Measurements from ENCODE around the gene RNH1.

RNH1 gene

GRCh38 chr11:507727-508515, 879 bp upstream of the RNH1 start:
- H3K9me2 ChIP-seq (replicated peaks; ENCODE audit: control insufficient read depth, low read length): no peaks in the 10 kb centered on the region
- H3K4me1 ChIP-seq (ENCODE audit: control insufficient read depth, low read length): peaks cover 31% of the 10 kb centered on the region
- H3K36me3 ChIP-seq (ENCODE audit: control insufficient read depth, low read length): peaks cover 16% of the 10 kb centered on the region; the same call in 1 of the 2 replicates
- H4K20me1 ChIP-seq (ENCODE audit: control insufficient read depth, insufficient read depth, low read depth, low read length): no peaks in the 10 kb centered on the region
- no peaks in the 10 kb centered on the region for H3K27me3 ChIP-seq (ENCODE audit: control insufficient read depth, low read length)
- no peaks in the 10 kb centered on the region for H3K9me3 ChIP-seq (ENCODE audit: control insufficient read depth, insufficient read depth, low read length)
- peaks cover 3% of the 10 kb centered on the region; the same call in 1 of the 2 replicates for H3F3A ChIP-seq (ENCODE audit: control insufficient read depth, insufficient read depth)
- TF ChIP-seq EZH2phosphoT487 (IDR thresholded peaks at IDR 0.05; ENCODE audit: borderline replicate concordance, low read length): no peak
- no peak for TF ChIP-seq CTCF (IDR thresholded peaks at IDR 0.05; ENCODE audit: low read depth, low read length, poor library complexity, severe bottlenecking)
- H3K79me2 ChIP-seq (ENCODE audit: control insufficient read depth, low read length): peaks cover 38% of the 10 kb centered on the region
- H3K27ac ChIP-seq (ENCODE audit: low read depth, low read length): no peak overlapping the region
- H3K4me2 ChIP-seq (ENCODE audit: low read length): peak overlapping the region; percentile 83
- peak overlapping the region; percentile 97 for H3K4me3 ChIP-seq (ENCODE audit: low read length)

- Histone ChIP-seq H4K20me1 (ENCODE audit: control insufficient read depth, insufficient read depth, low read depth, low read length) (no peaks in the 10 kb centered on the region), H3K9me3 (ENCODE audit: control insufficient read depth, insufficient read depth, low read length) (no peaks in the 10 kb centered on the region), H3K27me3 (ENCODE audit: control insufficient read depth, low read length) (no peaks in the 10 kb centered on the region), H3F3A (ENCODE audit: control insufficient read depth, insufficient read depth) (peaks cover 3% of the 10 kb centered on the region; the same call in 1 of the 2 replicates), H3K4me2 (ENCODE audit: low read length) (peak overlapping the region; percentile 83), H3K4me1 (ENCODE audit: control insufficient read depth, low read length) (peaks cover 31% of the 10 kb centered on the region), H3K9me2 (replicated peaks; ENCODE audit: control insufficient read depth, low read length) (no peaks in the 10 kb centered on the region), H3K27ac (ENCODE audit: low read depth, low read length) (peak overlapping the region; percentile 87), H3K4me3 (ENCODE audit: low read length) (peak overlapping the region; percentile 97), H3K36me3 (ENCODE audit: control insufficient read depth, low read length) (peaks cover 16% of the 10 kb centered on the region), H3K79me2 (ENCODE audit: control insufficient read depth, low read length) (peaks cover 46% of the 10 kb centered on the region)
- TF ChIP-seq EZH2phosphoT487 (IDR thresholded peaks at IDR 0.05; ENCODE audit: borderline replicate concordance, low read length) (no peak), CTCF (IDR thresholded peaks at IDR 0.05; ENCODE audit: low read depth, low read length, poor library complexity, severe bottlenecking) (no peak)
Measured at GRCh38 chr11:506238-506994, 626 bp downstream of the RNH1 start.

- peaks cover 3% of the 10 kb centered on the region; the same call in 1 of the 2 replicates for H3F3A ChIP-seq (ENCODE audit: control insufficient read depth, insufficient read depth)
- no peaks in the 10 kb centered on the region for H3K27me3 ChIP-seq (ENCODE audit: control insufficient read depth, low read length)
- H4K20me1 ChIP-seq (ENCODE audit: control insufficient read depth, insufficient read depth, low read depth, low read length): no peaks in the 10 kb centered on the region
- peak overlapping the region; percentile 83 for H3K4me2 ChIP-seq (ENCODE audit: low read length)
- H3K9me2 ChIP-seq (replicated peaks; ENCODE audit: control insufficient read depth, low read length): no peaks in the 10 kb centered on the region
- H3K36me3 ChIP-seq (ENCODE audit: control insufficient read depth, low read length): peaks cover 25% of the 10 kb centered on the region
- peaks cover 46% of the 10 kb centered on the region for H3K79me2 ChIP-seq (ENCODE audit: control insufficient read depth, low read length)
- TF ChIP-seq EZH2phosphoT487 (IDR thresholded peaks at IDR 0.05; ENCODE audit: borderline replicate concordance, low read length): no peak
- no peak for TF ChIP-seq CTCF (IDR thresholded peaks at IDR 0.05; ENCODE audit: low read depth, low read length, poor library complexity, severe bottlenecking)
- H3K27ac ChIP-seq (ENCODE audit: low read depth, low read length): no peak overlapping the region
- peaks cover 31% of the 10 kb centered on the region for H3K4me1 ChIP-seq (ENCODE audit: control insufficient read depth, low read length)
- H3K4me3 ChIP-seq (ENCODE audit: low read length): peak overlapping the region; percentile 97
- no peaks in the 10 kb centered on the region for H3K9me3 ChIP-seq (ENCODE audit: control insufficient read depth, insufficient read depth, low read length)
Measured at GRCh38 chr11:504994-505344, 2.1 kb downstream of the RNH1 start.
